H9 (cell line): ENCODE results near the gene CHST1. TPM values are rescaled to one million over a fixed set of nuclear protein-coding genes. Genes with fewer than 3 reads are reported as not detected.

Source experiments
- DNase-seq: peaks from one replicate; pipeline ENCODE4 v3.0.0-alpha.2; 2017
- H2AFZ ChIP-seq: one replicate; pipeline ENCODE4 v1.6.1; 2013; ENCODE audit warnings: mild to moderate bottlenecking, low read length, control low read depth, moderate library complexity
- H2AK5ac ChIP-seq: 2 replicates; pipeline ENCODE4 v1.6.1; 2013; ENCODE audit warnings: low read length, control low read depth, mixed read lengths; ENCODE audit not compliant: insufficient read length
- H2BK120ac ChIP-seq: one replicate; pipeline ENCODE4 v1.6.1; 2013; ENCODE audit warnings: low read depth, mild to moderate bottlenecking, low read length, control low read depth, inconsistent platforms; ENCODE audit not compliant: poor library complexity, severe bottlenecking
- H2BK12ac ChIP-seq: 2 replicates; pipeline ENCODE4 v1.6.1; 2013; ENCODE audit warnings: low read length, control low read depth, mixed read lengths, low read depth; ENCODE audit not compliant: insufficient read length
- H2BK15ac ChIP-seq: 2 replicates; pipeline ENCODE4 v1.6.1; 2013; ENCODE audit warnings: low read depth, low read length, control low read depth
- H2BK20ac ChIP-seq: one replicate; pipeline ENCODE4 v1.6.1; 2013; ENCODE audit warnings: low read depth, mild to moderate bottlenecking, low read length, control low read depth, inconsistent platforms; ENCODE audit not compliant: poor library complexity, severe bottlenecking
- H2BK5ac ChIP-seq: 2 replicates; pipeline ENCODE4 v1.6.1; 2013; ENCODE audit warnings: low read length, control low read depth, mixed read lengths; ENCODE audit not compliant: insufficient read length
- H3K14ac ChIP-seq: 2 replicates; pipeline ENCODE4 v1.6.1; 2013; ENCODE audit warnings: low read length, control low read depth; ENCODE audit not compliant: insufficient read depth
- H3K18ac ChIP-seq: 2 replicates; pipeline ENCODE4 v1.6.1; 2013; ENCODE audit warnings: low read depth, mild to moderate bottlenecking, mixed read lengths, low read length, control low read depth; ENCODE audit not compliant: insufficient read length
- H3K23ac ChIP-seq: 2 replicates; pipeline ENCODE4 v1.6.1; 2013; ENCODE audit warnings: low read length, control low read depth, mixed read lengths, low read depth; ENCODE audit not compliant: insufficient read length
- H3K23me2 ChIP-seq: 2 replicates; pipeline ENCODE4 v1.6.1; 2013; ENCODE audit warnings: low read depth, mild to moderate bottlenecking, mixed read lengths, low read length, control low read depth; ENCODE audit not compliant: insufficient read length, poor library complexity, severe bottlenecking
- H3K27ac ChIP-seq: 2 replicates; pipeline ENCODE4 v1.5.1; 2013; ENCODE audit warnings: low read length, control low read depth, mixed read lengths, low read depth; ENCODE audit not compliant: insufficient read length
- H3K27me3 ChIP-seq: 2 replicates; pipeline ENCODE4 v1.6.1; 2013; ENCODE audit warnings: low read length, control low read depth, inconsistent platforms; ENCODE audit not compliant: insufficient read depth
- H3K4ac ChIP-seq: 2 replicates; pipeline ENCODE4 v1.6.1; 2013; ENCODE audit warnings: low read depth, mild to moderate bottlenecking, control low read depth, inconsistent platforms, low read length, moderate library complexity
- H3K4me1 ChIP-seq: 2 replicates; pipeline ENCODE4 v1.6.1; 2013; ENCODE audit warnings: low read length, control low read depth, inconsistent platforms; ENCODE audit not compliant: insufficient read depth
- H3K4me2 ChIP-seq: 2 replicates; pipeline ENCODE4 v1.6.1; 2013; ENCODE audit warnings: low read length, control low read depth, mixed read lengths; ENCODE audit not compliant: insufficient read length, insufficient read depth
- H3K56ac ChIP-seq: 2 replicates; pipeline ENCODE4 v1.6.1; 2013; ENCODE audit warnings: low read depth, mild to moderate bottlenecking, mixed read lengths, low read length, control low read depth; ENCODE audit not compliant: insufficient read length
- H3K79me1 ChIP-seq: 2 replicates; pipeline ENCODE4 v1.6.1; 2013; ENCODE audit warnings: low read depth, mild to moderate bottlenecking, moderate library complexity, low read length, control low read depth, inconsistent platforms; ENCODE audit not compliant: insufficient read depth, poor library complexity, severe bottlenecking
- H3K79me2 ChIP-seq: 2 replicates; pipeline ENCODE4 v1.6.1; 2013; ENCODE audit warnings: low read length, control low read depth, inconsistent platforms; ENCODE audit not compliant: insufficient read depth
- H3K9ac ChIP-seq: 2 replicates; pipeline ENCODE4 v1.6.1; 2013; ENCODE audit warnings: low read length, control low read depth, mixed read lengths; ENCODE audit not compliant: insufficient read length; ENCODE audit errors: extremely low read depth
- H3K9me3 ChIP-seq: one replicate; pipeline ENCODE4 v1.6.1; 2013; ENCODE audit warnings: low read depth, low read length, inconsistent platforms; ENCODE audit not compliant: control insufficient read depth
- H3T11ph ChIP-seq: one replicate; pipeline ENCODE4 v1.6.1; 2013; ENCODE audit warnings: mild to moderate bottlenecking, low read length, control low read depth, inconsistent platforms
- H4K20me1 ChIP-seq: one replicate; pipeline ENCODE4 v1.6.1; 2013; ENCODE audit not compliant: control insufficient read depth, insufficient read length, insufficient read depth
- H4K5ac ChIP-seq: 2 replicates; pipeline ENCODE4 v1.6.1; 2013; ENCODE audit warnings: low read depth, mild to moderate bottlenecking, mixed read lengths, low read length, control low read depth; ENCODE audit not compliant: insufficient read length
- H4K8ac ChIP-seq: replicated peaks from 2 replicates; pipeline ENCODE4 v1.6.1; 2013; ENCODE audit warnings: low read length, control low read depth, mixed read lengths, low read depth; ENCODE audit not compliant: insufficient read length
- H4K91ac ChIP-seq: 2 replicates; pipeline ENCODE4 v1.6.1; 2013; ENCODE audit warnings: low read depth, mild to moderate bottlenecking, moderate library complexity, mixed read lengths, low read length, control low read depth; ENCODE audit not compliant: insufficient read length
- H3K27ac Mint-ChIP-seq, 3 experiments: 2 replicates in 2 of 3; 3 replicates in 1 of 3; pipeline ENCODE4 v1.8.0; 2020 to 2021; ENCODE audit warnings: mixed read lengths in 3 of 3, mild to moderate bottlenecking in 1 of 3, moderate library complexity in 1 of 3
- H3K27me3 Mint-ChIP-seq: 2 replicates; pipeline ENCODE4 v1.8.0; 2021; ENCODE audit warnings: low read depth, mild to moderate bottlenecking, moderate library complexity, mixed read lengths
- H3K36me3 Mint-ChIP-seq, 3 experiments: 2 replicates in 2 of 3; 3 replicates in 1 of 3; pipeline ENCODE4 v1.8.0; 2020 to 2021; ENCODE audit warnings: low read depth in 3 of 3, mixed read lengths in 3 of 3; ENCODE audit not compliant: insufficient read depth in 1 of 3
- H3K4me1 Mint-ChIP-seq, 2 experiments: 2 replicates each; pipeline ENCODE4 v1.8.0; 2020; ENCODE audit warnings: mixed read lengths in 2 of 2
- H3K4me3 Mint-ChIP-seq, 2 experiments: 2 replicates in 1 of 2; 3 replicates in 1 of 2; pipeline ENCODE4 v1.8.0; 2020 to 2021; ENCODE audit warnings: mild to moderate bottlenecking in 2 of 2, mixed read lengths in 2 of 2, moderate library complexity in 1 of 2
- H3K9me3 Mint-ChIP-seq, 2 experiments: 2 replicates in 1 of 2; 3 replicates in 1 of 2; pipeline ENCODE4 v1.8.0; 2020; ENCODE audit warnings: mild to moderate bottlenecking in 2 of 2, mixed read lengths in 2 of 2, moderate library complexity in 1 of 2
- WGBS: extraction: QIAGEN DNeasy Blood & Tissue Kit; methylation state at CpG from one replicate; pipeline ENCODE4 v1.1.7; 2013; ENCODE audit warnings: missing lambda C conversion rate, low lambda C conversion rate, mixed read lengths; ENCODE audit not compliant: insufficient read length; ENCODE audit errors: extremely low coverage; 5-methylcytosine and 5-hydroxymethylcytosine counted together
- total RNA-seq: library from RNA; stranded (reverse); gene quantifications from 2 replicates; pipeline ENCODE4 v1.2.1, GENCODE V29; 2021
- TF ChIP-seq, protein P1 (sequence below): fragments of 200-600 bp; sonication (generic); conservative IDR thresholded peaks from 3 replicates; pipeline ENCODE4 v1.8.0; 2021; ENCODE audit warnings: antibody characterized with exemption, mild to moderate bottlenecking

Gene CHST1
- total RNA-seq, 1 experiment from 2014 or later, result 0.57 TPM

DNA sequence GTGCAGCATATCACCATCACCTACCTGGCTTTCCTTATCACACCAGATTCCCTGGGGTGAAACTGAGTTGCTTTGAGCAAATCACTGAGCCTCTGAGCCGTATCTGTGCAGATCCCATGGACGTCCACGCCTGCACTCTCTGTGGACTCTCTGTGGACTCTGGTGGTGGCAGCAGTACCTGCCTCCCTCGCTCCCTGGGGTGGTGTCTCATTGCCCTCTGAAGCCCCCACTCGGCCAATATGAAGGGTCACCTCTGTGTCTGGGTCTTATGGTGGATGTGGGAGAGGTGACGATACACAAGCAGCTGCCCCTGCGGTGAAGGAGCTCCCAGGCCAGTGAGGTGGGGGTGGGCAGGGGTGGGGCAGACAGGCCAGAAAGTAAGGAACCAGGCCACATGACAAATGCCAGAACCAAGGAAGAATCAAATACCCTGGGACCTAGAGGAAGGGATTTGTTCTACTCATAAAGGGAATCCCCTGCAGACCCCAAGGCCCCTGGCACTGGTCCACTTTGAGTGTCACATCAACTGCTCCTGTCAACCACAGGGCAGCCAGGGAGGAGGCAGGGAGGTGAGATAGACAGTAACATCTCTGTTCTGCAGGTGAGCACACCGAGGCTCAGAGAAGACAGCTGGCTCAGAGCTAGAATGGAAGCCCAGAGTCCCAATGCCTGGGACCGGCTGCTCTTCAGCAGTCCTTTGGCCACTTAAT lies 9.2 kb upstream of the CHST1 start:
- Histone ChIP-seq H2BK20ac (no peak overlapping the region), H2AK5ac (no peak overlapping the region), H2BK12ac (no peak overlapping the region), H4K20me1 (peaks cover 3% of the 10 kb centered on the region), H3K18ac (no peak overlapping the region), H3K9me3 (no peaks in the 10 kb centered on the region), H3K23me2 (no peaks in the 10 kb centered on the region), H3K23ac (no peak overlapping the region), H3K79me2 (no peaks in the 10 kb centered on the region), H2BK15ac (no peak overlapping the region), H3K79me1 (no peaks in the 10 kb centered on the region), H3K4me1 (no peaks in the 10 kb centered on the region), H3K27me3 (no peaks in the 10 kb centered on the region), H4K8ac (no peak overlapping the region), H3K56ac (no peak overlapping the region), H2AFZ (no peak overlapping the region), H3K14ac (no peak overlapping the region), H3K9ac (no peak overlapping the region), H2BK120ac (no peak overlapping the region), H3K27ac (no peak overlapping the region), H4K91ac (no peak overlapping the region), H2BK5ac (no peak overlapping the region), H3K4ac (no peak overlapping the region), H4K5ac (no peak overlapping the region), H3K4me2 (no peak overlapping the region), H3T11ph (no peak overlapping the region)
- no peak overlapping the region for H3K4me3 Mint-ChIP-seq
- peaks cover 4% of the 10 kb centered on the region; the same call in 1 of the 2 replicates for H3K27me3 Mint-ChIP-seq
- DNase-seq, result no peak
- H3K4me1 Mint-ChIP-seq, result peaks cover 11 to 22% of the 10 kb centered on the region in 2 experiments
- H3K9me3 Mint-ChIP-seq, result no peaks in the 10 kb centered on the region
- no peak overlapping the region for H3K27ac Mint-ChIP-seq
- no CpG with 5 or more reads among the region's 9 CpGs for WGBS
- TF ChIP-seq, protein P1, sequence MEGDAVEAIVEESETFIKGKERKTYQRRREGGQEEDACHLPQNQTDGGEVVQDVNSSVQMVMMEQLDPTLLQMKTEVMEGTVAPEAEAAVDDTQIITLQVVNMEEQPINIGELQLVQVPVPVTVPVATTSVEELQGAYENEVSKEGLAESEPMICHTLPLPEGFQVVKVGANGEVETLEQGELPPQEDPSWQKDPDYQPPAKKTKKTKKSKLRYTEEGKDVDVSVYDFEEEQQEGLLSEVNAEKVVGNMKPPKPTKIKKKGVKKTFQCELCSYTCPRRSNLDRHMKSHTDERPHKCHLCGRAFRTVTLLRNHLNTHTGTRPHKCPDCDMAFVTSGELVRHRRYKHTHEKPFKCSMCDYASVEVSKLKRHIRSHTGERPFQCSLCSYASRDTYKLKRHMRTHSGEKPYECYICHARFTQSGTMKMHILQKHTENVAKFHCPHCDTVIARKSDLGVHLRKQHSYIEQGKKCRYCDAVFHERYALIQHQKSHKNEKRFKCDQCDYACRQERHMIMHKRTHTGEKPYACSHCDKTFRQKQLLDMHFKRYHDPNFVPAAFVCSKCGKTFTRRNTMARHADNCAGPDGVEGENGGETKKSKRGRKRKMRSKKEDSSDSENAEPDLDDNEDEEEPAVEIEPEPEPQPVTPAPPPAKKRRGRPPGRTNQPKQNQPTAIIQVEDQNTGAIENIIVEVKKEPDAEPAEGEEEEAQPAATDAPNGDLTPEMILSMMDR, result no peak
- H3K36me3 Mint-ChIP-seq, result no peaks in the 10 kb centered on the region
